Measurements from ENCODE around the gene BRME1. TPM values are rescaled to one million over a fixed set of nuclear protein-coding genes. Genes with fewer than 3 reads are reported as not detected.
A peak's percentile ranks its signal among the peaks of the same experiment; 100 is the strongest.

The BRME1 gene
- polyA plus RNA-seq, 1 donor from 2014 or later: 6.2 TPM

- no peaks in the 10 kb centered on the region for H3K27me3 ChIP-seq (ENCODE audit: insufficient read depth, low read depth, low read length)
- H3K4me3 ChIP-seq (ENCODE audit: low read length): peak overlapping the region; percentile 91
- no peaks in the 10 kb centered on the region for H3F3A ChIP-seq (ENCODE audit: insufficient read depth, low read length, poor library complexity, severe bottlenecking)
- H3K9ac ChIP-seq (ENCODE audit: low read length): peak overlapping the region; percentile 80
- peak overlapping the region; percentile 66 for H2AFZ ChIP-seq (ENCODE audit: low read depth, low read length)
- H3K36me3 ChIP-seq (ENCODE audit: insufficient read depth, low read length): no peaks in the 10 kb centered on the region
- H3K79me2 ChIP-seq (replicated peaks; ENCODE audit: insufficient read depth, low read length): peaks cover 4% of the 10 kb centered on the region
- no peaks in the 10 kb centered on the region for H4K20me1 ChIP-seq (ENCODE audit: insufficient read depth)
- H3K9me2 ChIP-seq (ENCODE audit: insufficient read depth, low read length): no peaks in the 10 kb centered on the region
- no peaks in the 10 kb centered on the region for H3K9me3 ChIP-seq (ENCODE audit: low read length)
- no peak overlapping the region for H3K27ac ChIP-seq (ENCODE audit: low read length)
- H3K4me2 ChIP-seq (ENCODE audit: low read length): peak overlapping the region; percentile 85
- TF ChIP-seq POLR2AphosphoS5 (IDR thresholded peaks at IDR 0.05) (no peak), CTCF (IDR thresholded peaks at IDR 0.05; ENCODE audit: poor library complexity, severe bottlenecking) (no peak), TAF1 (IDR thresholded peaks at IDR 0.05; ENCODE audit: low read depth) (no peak), MXI1 (conservative IDR thresholded peaks at IDR 0.05; ENCODE audit: poor library complexity, severe bottlenecking) (no peak), EP300 (conservative IDR thresholded peaks at IDR 0.05; ENCODE audit: poor library complexity, severe bottlenecking) (no peak), RAD21 (conservative IDR thresholded peaks at IDR 0.05) (no peak), SMC3 (conservative IDR thresholded peaks at IDR 0.05; ENCODE audit: poor library complexity) (no peak), REST (IDR thresholded peaks at IDR 0.05; ENCODE audit: borderline replicate concordance) (no peak), EZH2 (IDR thresholded peaks at IDR 0.05; ENCODE audit: borderline replicate concordance, insufficient read depth, low read length, poor library complexity, severe bottlenecking) (no peak)
Observed at GRCh38 chr19:13906521-13906904, 596 bp upstream of the BRME1 start.

- Histone ChIP-seq H4K20me1 (ENCODE audit: insufficient read depth) (no peaks in the 10 kb centered on the region), H3F3A (ENCODE audit: insufficient read depth, low read length, poor library complexity, severe bottlenecking) (no peaks in the 10 kb centered on the region), H3K79me2 (replicated peaks; ENCODE audit: insufficient read depth, low read length) (peaks cover 4% of the 10 kb centered on the region), H3K27ac (ENCODE audit: low read length) (no peak overlapping the region), H3K9me2 (ENCODE audit: insufficient read depth, low read length) (no peaks in the 10 kb centered on the region), H2AFZ (ENCODE audit: low read depth, low read length) (no peak overlapping the region), H3K27me3 (ENCODE audit: insufficient read depth, low read depth, low read length) (no peaks in the 10 kb centered on the region), H3K9me3 (ENCODE audit: low read length) (no peaks in the 10 kb centered on the region), H3K4me2 (ENCODE audit: low read length) (no peak overlapping the region), H3K9ac (ENCODE audit: low read length) (no peak overlapping the region), H3K36me3 (ENCODE audit: insufficient read depth, low read length) (no peaks in the 10 kb centered on the region), H3K4me3 (ENCODE audit: low read length) (no peak overlapping the region)
- TF ChIP-seq CTCF (IDR thresholded peaks at IDR 0.05; ENCODE audit: poor library complexity, severe bottlenecking) (peak; percentile 37), EP300 (conservative IDR thresholded peaks at IDR 0.05; ENCODE audit: poor library complexity, severe bottlenecking) (no peak), SMC3 (conservative IDR thresholded peaks at IDR 0.05; ENCODE audit: poor library complexity) (no peak)
Observed at GRCh38 chr19:13902993-13903555, 2.8 kb downstream of the BRME1 start.
